Aorta (tissue), 5 donors: Measurements from ENCODE around the gene EPN3. TPM values are rescaled to one million over a fixed set of nuclear protein-coding genes. Genes with fewer than 3 reads are reported as not detected.

ENCODE experiments used
- ATAC-seq: fragments of 200-7000 bp; cut with Tn5 transposase; one replicate; pipeline ENCODE4 v1.9.1; 2022; ENCODE audit warnings: moderate library complexity; ENCODE audit not compliant: low FRiP score
- DNase-seq, 2 donors: peaks; one replicate each; pipeline ENCODE4 v3.0.0-alpha.2; 2020
- H3K27ac ChIP-seq, 2 donors: one replicate each; pipeline ENCODE4 v1.5.1; 2013; ENCODE audit warnings: low read length in 2 of 2, mild to moderate bottlenecking in 2 of 2, moderate library complexity in 2 of 2, control low read depth in 1 of 2, inconsistent platforms in 1 of 2, low read depth in 1 of 2
- H3K27me3 ChIP-seq, 2 donors: one replicate each; pipeline ENCODE4 v1.6.1; 2013; ENCODE audit warnings: control low read depth in 1 of 2, low read length in 1 of 2, mild to moderate bottlenecking in 1 of 2, moderate library complexity in 1 of 2; ENCODE audit not compliant: insufficient read depth in 2 of 2, control insufficient read depth in 1 of 2
- H3K36me3 ChIP-seq, 2 donors: one replicate each; pipeline ENCODE4 v1.6.1; 2013; ENCODE audit warnings: control low read depth in 1 of 2, low read length in 1 of 2, mild to moderate bottlenecking in 1 of 2; ENCODE audit not compliant: insufficient read depth in 2 of 2, control insufficient read depth in 1 of 2
- H3K4me1 ChIP-seq, 2 donors: one replicate each; pipeline ENCODE4 v1.6.1; 2013; ENCODE audit warnings: low read length in 2 of 2, control low read depth in 1 of 2, mild to moderate bottlenecking in 1 of 2, moderate library complexity in 1 of 2; ENCODE audit not compliant: insufficient read depth in 2 of 2, control insufficient read depth in 1 of 2
- H3K4me3 ChIP-seq, 2 donors: one replicate each; pipeline ENCODE4 v1.5.1; 2013; ENCODE audit warnings: low read length in 2 of 2, control low read depth in 1 of 2, mild to moderate bottlenecking in 1 of 2
- H3K9me3 ChIP-seq: one replicate; pipeline ENCODE4 v1.6.1; 2013; ENCODE audit warnings: mild to moderate bottlenecking, low read length; ENCODE audit not compliant: control insufficient read depth
- WGBS, 2 donors: extraction: QIAGEN DNeasy Blood & Tissue Kit; methylation state at CpG; one replicate each; pipeline ENCODE4 v1.1.7; 2013; 5-methylcytosine and 5-hydroxymethylcytosine counted together
- intact Hi-C, 2 donors: fragments of 100-400 bp; cut with DNase I; formaldehyde crosslinking; loops; one replicate each; pipeline versions ENCODE4 v1.14.2 to v1.15.0; 2022
- polyA plus RNA-seq, 2 donors: library from polyadenylated mRNA; stranded (reverse); fragments of 200-250 nt; gene quantifications; one replicate each; pipeline ENCODE4 v1.2.3, GENCODE V29; 2013
- total RNA-seq, 2 donors: library from RNA; stranded (reverse); fragmentation: NEBNext Ultra II Directional; extraction: Animal tissue kit (Norgen Biotek cat#: 25700); gene quantifications; one replicate each; pipeline ENCODE4 v1.2.1, GENCODE V29; 2021
- donor health status: healthy with polysubstance abuse.
- donor health status: Bipolar disorder and iron deficiency.
- donor health status: DM: no; HTN: no; CAD: no.
- donor health status: DM: no; HTN: no; CAD: no.
- donor health status: DM: yes; HTN: yes; CAD: no.

The EPN3 gene
- total and polyA plus RNA-seq, 4 donors, result 1.5 to 1.9 TPM; not detected in 2

- Histone ChIP-seq H3K4me1 (no peaks in the 10 kb centered on the region), H3K27me3 (no peaks in the 10 kb centered on the region), H3K36me3 (no peaks in the 10 kb centered on the region), H3K27ac (no peak overlapping the region), H3K9me3 (no peaks in the 10 kb centered on the region), H3K4me3 (no peak overlapping the region)
- DNase-seq (peak; percentile 9 to 48), ATAC-seq (no peak)
- WGBS, 2 donors, result 81% methylated on average over 8 of the region's 8 CpGs
- intact Hi-C loops, result no loop called here
These were observed 37.2 kb upstream of the EPN3 start for GRCh38 chr17:50495217-50495823.

GRCh38 chr17:50495918-50496317, 36.6 kb upstream of the EPN3 start:
- H3K36me3 ChIP-seq, result no peaks in the 10 kb centered on the region
- WGBS, 2 donors, result 88 to 91% methylated on average over 8 of the region's 8 CpGs
- H3K4me3 ChIP-seq, result no peak overlapping the region
- H3K27ac ChIP-seq, result no peak overlapping the region
- DNase-seq, result peak in 1 of 2 donors; percentile 19
- intact Hi-C loops, result no loop called here
- no peak for ATAC-seq
- H3K9me3 ChIP-seq, result no peaks in the 10 kb centered on the region
- H3K4me1 ChIP-seq, result no peaks in the 10 kb centered on the region
- H3K27me3 ChIP-seq, result no peaks in the 10 kb centered on the region

GRCh38 chr17:50498021-50498874, 34.3 kb upstream of the EPN3 start:
- DNase-seq (peak in 1 of 2 donors; percentile 42), ATAC-seq (no peak)
- 78 to 82% methylated on average over 7 of the region's 7 CpGs for WGBS, 2 donors
- H3K4me1 ChIP-seq, result no peaks in the 10 kb centered on the region
- no peak overlapping the region for H3K27ac ChIP-seq
- H3K36me3 ChIP-seq, result no peaks in the 10 kb centered on the region
- no peaks in the 10 kb centered on the region for H3K9me3 ChIP-seq
- H3K27me3 ChIP-seq, result no peaks in the 10 kb centered on the region
- H3K4me3 ChIP-seq, result no peak overlapping the region
- intact Hi-C loops, result no loop called here

GRCh38 chr17:50499270-50499669, 33.3 kb upstream of the EPN3 start:
- Histone ChIP-seq H3K9me3 (no peaks in the 10 kb centered on the region), H3K4me1 (no peaks in the 10 kb centered on the region), H3K4me3 (no peak overlapping the region), H3K36me3 (no peaks in the 10 kb centered on the region), H3K27me3 (no peaks in the 10 kb centered on the region), H3K27ac (no peak overlapping the region)
- ATAC-seq (no peak), DNase-seq (no peak)
- intact Hi-C loops, result no loop called here

GRCh38 chr17:50499721-50500120, 32.8 kb upstream of the EPN3 start:
- H3K27ac ChIP-seq, result no peak overlapping the region
- intact Hi-C loops, result no loop called here
- ATAC-seq, result no peak
- H3K9me3 ChIP-seq, result no peaks in the 10 kb centered on the region
- H3K36me3 ChIP-seq, result no peaks in the 10 kb centered on the region
- H3K27me3 ChIP-seq, result no peaks in the 10 kb centered on the region
- WGBS, 2 donors, result 95 to 96% methylated on average over 2 of the region's 2 CpGs
- H3K4me3 ChIP-seq, result no peak overlapping the region
- no peak for DNase-seq
- H3K4me1 ChIP-seq, result no peaks in the 10 kb centered on the region

- peak; percentile 16 to 41 for DNase-seq
- ATAC-seq, result no peak
These were observed 31.5 kb upstream of the EPN3 start for GRCh38 chr17:50501054-50501453.

GRCh38 chr17:50502301-50502990, 30.1 kb upstream of the EPN3 start:
- WGBS, 2 donors, result 87 to 88% methylated on average over 9 of the region's 9 CpGs
- H3K9me3 ChIP-seq, result no peaks in the 10 kb centered on the region
- H3K27ac ChIP-seq, result no peak overlapping the region

More at GRCh38 chr17:50501054-50501453, 31.5 kb upstream of the EPN3 start:
- Histone ChIP-seq H3K27me3 (no peaks in the 10 kb centered on the region), H3K4me1 (no peaks in the 10 kb centered on the region), H3K4me3 (no peak overlapping the region), H3K27ac (no peak overlapping the region), H3K36me3 (no peaks in the 10 kb centered on the region), H3K9me3 (no peaks in the 10 kb centered on the region)
- intact Hi-C loops, result no loop called here
- WGBS, 2 donors, result 34 to 44% methylated on average over 5 of the region's 5 CpGs

GRCh38 chr17:50505591-50506130, 26.9 kb upstream of the EPN3 start:
- no peaks in the 10 kb centered on the region for H3K36me3 ChIP-seq
- H3K27me3 ChIP-seq, result no peaks in the 10 kb centered on the region
- H3K4me3 ChIP-seq, result no peak overlapping the region
- intact Hi-C loops, result no loop called here
- H3K9me3 ChIP-seq, result no peaks in the 10 kb centered on the region
- no peak overlapping the region for H3K27ac ChIP-seq
- no peak for ATAC-seq
- DNase-seq, result peak in 1 of 2 donors; percentile 29
- H3K4me1 ChIP-seq, result no peaks in the 10 kb centered on the region
- WGBS, 2 donors, result 67 to 78% methylated on average over 7 of the region's 7 CpGs

More at GRCh38 chr17:50502301-50502990, 30.1 kb upstream of the EPN3 start:
- ATAC-seq (no peak), DNase-seq (peak; percentile 21 to 57)
- Histone ChIP-seq H3K4me3 (no peak overlapping the region), H3K4me1 (no peaks in the 10 kb centered on the region), H3K36me3 (no peaks in the 10 kb centered on the region), H3K27me3 (no peaks in the 10 kb centered on the region)
- intact Hi-C loops, result no loop called here
